GM19239 (cell line): ENCODE measurements around the gene EGLN2.
"Not testable (repeated sequence)": the region's sequence is repeated elsewhere in the genome, so short reads cannot be mapped to it uniquely, and the experiment has no call there.

ENCODE experiments used
- DNase-seq: peaks from one replicate; pipeline ENCODE4 v3.0.0; 2011; ENCODE audit warnings: low spot score; ENCODE audit not compliant: insufficient read length
- FAIRE-seq: peaks from 2 replicates; lab custom pipeline; 2011; peaks lifted over from hg19 to GRCh38; lab: Jason Lieb, UNC

EGLN2 gene

GRCh38 chr19:40832431-40832790 lies 33.4 kb downstream of the EGLN2 start:
- DNase-seq, FAIRE-seq: not testable (repeated sequence)

DNA sequence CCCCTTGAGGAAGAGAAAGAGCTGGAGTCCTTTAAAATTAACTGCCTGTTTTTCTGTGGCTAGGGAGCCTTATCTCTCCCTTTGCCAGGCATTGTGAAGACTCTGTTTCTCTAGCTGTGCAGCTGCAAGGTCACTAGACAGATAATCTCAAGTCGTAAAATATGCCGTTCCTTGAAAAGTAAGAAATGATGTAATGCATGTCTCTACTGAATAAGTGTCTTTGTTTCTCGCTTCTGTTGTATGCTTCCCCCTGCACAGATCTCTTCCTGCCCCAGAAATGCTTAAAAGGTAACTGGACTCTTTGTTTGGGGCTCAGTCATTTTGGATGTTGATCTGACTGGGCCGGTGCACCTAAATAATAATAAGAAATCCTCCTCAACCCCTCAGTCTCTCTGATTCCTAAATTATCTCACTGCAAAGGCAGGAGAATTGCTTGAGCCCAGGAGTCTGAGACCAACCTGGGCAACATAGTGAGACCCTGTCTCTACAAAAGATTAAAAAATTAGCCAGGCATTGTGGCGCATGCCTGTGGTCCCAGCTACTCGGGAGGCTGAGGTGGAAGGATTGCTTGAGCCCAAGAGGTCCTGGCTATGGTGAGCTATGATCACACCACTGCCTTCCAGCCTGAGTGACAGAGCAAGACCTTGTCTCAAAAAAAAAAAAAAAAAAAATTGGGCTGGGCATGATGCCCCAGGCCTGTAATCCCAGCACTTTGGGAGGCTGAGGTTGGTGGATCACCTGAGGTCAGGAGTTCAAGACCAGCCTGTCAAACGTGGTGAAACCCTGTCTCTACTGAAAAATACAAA lies 34.9 kb downstream of the EGLN2 start:
- not testable (repeated sequence) for FAIRE-seq, DNase-seq

DNA sequence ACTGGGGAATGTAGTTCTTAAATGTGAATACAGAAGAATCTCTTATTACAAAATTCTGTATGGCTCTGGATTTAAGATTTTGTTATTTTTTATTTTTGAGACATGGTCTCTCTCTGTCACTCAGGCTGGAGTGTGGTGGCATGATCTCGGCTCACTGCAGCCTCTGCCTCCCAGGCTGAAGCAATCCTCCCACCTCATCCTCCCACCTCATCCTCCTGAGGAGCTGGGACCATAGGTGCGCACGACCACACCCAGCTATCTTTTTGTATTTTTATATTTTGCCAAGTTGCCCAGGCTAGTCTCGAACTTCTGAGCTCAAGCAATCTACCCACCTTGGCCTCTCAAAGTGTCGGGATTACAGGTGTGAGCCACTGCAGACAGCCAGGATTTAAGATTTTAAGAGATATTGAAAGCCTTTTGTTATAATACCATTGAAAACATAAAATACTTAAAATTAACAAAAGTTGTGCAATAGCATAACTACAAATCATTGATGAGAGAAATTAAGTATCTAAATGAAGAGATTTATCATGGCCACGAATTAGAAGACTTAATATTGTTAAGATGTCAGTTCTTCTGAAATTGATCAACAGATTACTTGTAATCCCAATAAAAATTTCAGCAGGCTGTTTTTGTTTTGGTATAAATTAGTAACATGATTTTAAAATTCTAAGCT lies 37.9 kb downstream of the EGLN2 start:
- FAIRE-seq (no peak), DNase-seq (no peak)

GRCh38 chr19:40838477-40838876 lies 39.5 kb downstream of the EGLN2 start:
- FAIRE-seq, DNase-seq: not testable (repeated sequence)

- FAIRE-seq = not testable (repeated sequence)
These were observed 43.0 kb downstream of the EGLN2 start for GRCh38 chr19:40842012-40842411.

DNA sequence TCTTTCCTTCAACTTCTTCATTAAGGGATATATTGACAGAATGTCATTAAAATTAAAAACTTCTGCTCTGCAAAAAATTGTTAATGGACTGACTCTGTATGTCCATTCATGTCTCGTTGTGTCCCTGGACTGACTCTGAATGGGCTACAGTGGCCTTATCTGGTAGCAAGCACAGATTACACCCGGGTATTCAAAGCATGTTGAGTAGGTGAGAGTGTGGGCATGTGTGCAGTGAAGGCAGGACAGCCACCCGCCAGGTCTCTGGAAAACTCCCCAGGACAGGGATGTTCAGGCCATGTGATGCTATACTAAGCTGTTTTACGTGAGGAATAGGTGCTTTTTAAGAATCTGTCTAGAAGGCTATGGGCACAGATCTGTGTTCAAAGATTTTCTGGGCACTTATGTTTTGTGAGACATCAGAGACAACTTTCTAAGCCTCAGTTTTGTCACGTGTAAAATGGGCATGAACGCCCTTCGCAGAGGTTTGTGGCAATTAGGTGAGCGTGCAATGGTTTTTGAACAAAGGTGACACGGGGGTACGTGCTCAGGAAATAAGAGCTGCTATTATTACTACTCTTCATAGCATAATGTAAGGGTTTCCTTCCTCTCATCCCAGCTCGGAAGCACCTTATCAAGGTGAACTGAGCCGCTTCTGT lies 44.1 kb downstream of the EGLN2 start:
- FAIRE-seq, DNase-seq: not testable (repeated sequence)

More at GRCh38 chr19:40842012-40842411, 43.0 kb downstream of the EGLN2 start:
- not testable (repeated sequence) for DNase-seq

DNA sequence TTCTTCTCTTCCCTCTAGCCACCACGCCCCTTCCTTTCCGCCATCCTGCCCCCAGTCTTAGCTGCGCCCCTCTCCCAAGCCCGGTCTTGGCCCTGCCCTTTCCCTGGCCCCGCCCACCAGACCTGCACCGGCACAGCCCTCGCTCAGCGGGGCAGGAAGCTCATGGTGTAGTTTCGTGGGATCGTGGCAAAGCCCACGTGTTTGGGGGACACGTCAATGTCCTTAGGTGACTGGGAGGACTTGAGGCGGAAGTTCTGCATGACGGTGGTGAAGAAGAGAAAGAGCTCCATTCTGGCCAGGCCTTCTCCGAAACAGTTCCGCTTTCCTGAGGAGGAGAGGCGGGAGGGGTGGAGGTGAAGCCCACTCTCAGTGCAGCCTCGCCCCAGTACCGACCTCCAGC lies 44.7 kb downstream of the EGLN2 start:
- peak; percentile 92 for FAIRE-seq
- not testable (repeated sequence) for DNase-seq

- not testable (repeated sequence) for DNase-seq, FAIRE-seq
These were observed 47.7 kb downstream of the EGLN2 start for GRCh38 chr19:40846722-40847121.

- FAIRE-seq, DNase-seq: not testable (repeated sequence)
These were observed 51.3 kb downstream of the EGLN2 start, which contains the start of gene CYP2A6 for GRCh38 chr19:40850277-40850676. CYP2A6 (minus strand) TSS chr19:40850447; CDS start chr19:40850426, 21 bp downstream.

DNA sequence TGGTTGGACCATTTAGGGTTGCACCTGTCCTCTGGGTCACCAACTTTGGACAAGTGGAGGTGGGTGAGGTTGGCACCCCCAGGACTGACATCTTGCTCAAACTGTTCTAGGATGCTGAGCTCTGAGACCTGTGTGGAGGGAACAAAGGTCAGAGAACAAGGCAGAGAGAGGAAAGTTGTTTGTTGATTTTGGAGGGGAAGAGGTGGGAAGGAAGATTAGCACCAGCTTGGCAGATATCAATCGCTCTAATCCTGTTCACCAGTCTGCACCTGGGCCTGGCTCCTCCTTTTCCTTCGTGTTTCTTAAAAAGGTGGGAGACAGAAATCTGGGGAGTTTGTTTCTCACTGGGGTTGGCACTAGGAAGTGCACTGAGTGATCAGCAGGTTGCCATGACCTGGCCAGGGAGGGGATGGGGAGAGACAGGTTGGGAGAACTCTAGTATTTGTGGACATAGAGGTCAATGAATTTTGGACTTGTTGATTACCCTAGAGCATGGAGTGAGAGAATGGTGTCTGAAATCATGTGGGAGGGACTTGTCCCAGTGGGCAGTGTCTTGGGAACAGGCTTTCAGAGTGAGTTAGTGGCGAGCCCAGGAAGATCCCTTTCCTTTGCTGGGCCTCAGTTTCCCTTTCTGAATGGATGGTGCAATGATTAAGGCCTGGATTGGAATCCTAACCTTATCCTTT lies 53.6 kb downstream of the EGLN2 start:
- not testable (repeated sequence) for FAIRE-seq, DNase-seq
